Keratinocyte (primary cell): ENCODE data around the gene LACTBL1. TPM values are rescaled to one million over a fixed set of nuclear protein-coding genes. Genes with fewer than 3 reads are reported as not detected.
A peak's percentile ranks its signal among the peaks of the same experiment; 100 is the strongest.

Experiments
- DNase-seq: peaks from one replicate; pipeline ENCODE4 v3.0.0-alpha.2; 2011; ENCODE audit warnings: low read depth, missing footprints, low spot score
- FAIRE-seq: peaks from 2 replicates; lab custom pipeline; 2011; peaks lifted over from hg19 to GRCh38; lab: Jason Lieb, UNC
- H2AFZ ChIP-seq: 2 replicates; pipeline ENCODE4 v1.6.0; 2012; ENCODE audit warnings: low read length, control low read depth, inconsistent platforms; ENCODE audit not compliant: control insufficient read depth
- H3K27ac ChIP-seq: 2 replicates; pipeline ENCODE4 v1.5.1; 2011; ENCODE audit warnings: low read length; ENCODE audit not compliant: control insufficient read depth, insufficient read depth
- H3K27me3 ChIP-seq: 3 replicates; pipeline ENCODE4 v1.6.0; 2011; ENCODE audit warnings: low read length; ENCODE audit not compliant: control insufficient read depth, insufficient read depth; ENCODE audit errors: extremely low read depth
- H3K36me3 ChIP-seq, 2 experiments: 2 replicates in 1 of 2; 3 replicates in 1 of 2; pipeline ENCODE4 v1.5.1; 2011; ENCODE audit warnings: low read length in 2 of 2, mild to moderate bottlenecking in 1 of 2; ENCODE audit not compliant: control insufficient read depth in 2 of 2, insufficient read depth in 2 of 2; ENCODE audit errors: extremely low read depth in 1 of 2
- H3K4me1 ChIP-seq: 3 replicates; pipeline ENCODE4 v1.5.1; 2011; ENCODE audit warnings: low read length; ENCODE audit not compliant: control insufficient read depth, insufficient read depth; ENCODE audit errors: extremely low read depth
- H3K4me2 ChIP-seq: 3 replicates; pipeline ENCODE4 v1.6.0; 2011; ENCODE audit warnings: low read depth, low read length; ENCODE audit not compliant: control insufficient read depth, insufficient read depth; ENCODE audit errors: extremely low read depth
- H3K4me3 ChIP-seq, 3 experiments: fragments of 200-600 bp in 1 of 3; sonication (generic) in 1 of 3; 2 replicates in 2 of 3; 3 replicates in 1 of 3; pipeline ENCODE4 v1.5.1; 2011 to 2016; ENCODE audit warnings: low read length in 3 of 3, mild to moderate bottlenecking in 3 of 3, control low read depth in 2 of 3, inconsistent platforms in 1 of 3, low read depth in 1 of 3, mixed read lengths in 1 of 3, mixed run types in 1 of 3, moderate library complexity in 1 of 3; ENCODE audit not compliant: control insufficient read depth in 2 of 3, insufficient read depth in 2 of 3; ENCODE audit errors: extremely low read depth in 1 of 3
- H3K79me2 ChIP-seq: 2 replicates; pipeline ENCODE4 v1.6.0; 2012; ENCODE audit warnings: low read length; ENCODE audit not compliant: control insufficient read depth, insufficient read depth
- H3K9ac ChIP-seq: 3 replicates; pipeline ENCODE4 v1.6.0; 2011; ENCODE audit warnings: low read length; ENCODE audit not compliant: control insufficient read depth, insufficient read depth; ENCODE audit errors: extremely low read depth
- H3K9me1 ChIP-seq: 3 replicates; pipeline ENCODE4 v1.6.0; 2011; ENCODE audit warnings: low read length; ENCODE audit not compliant: control insufficient read depth, insufficient read depth; ENCODE audit errors: extremely low read depth
- H3K9me3 ChIP-seq: 2 replicates; pipeline ENCODE4 v1.5.1; 2012; ENCODE audit warnings: low read depth, low read length; ENCODE audit not compliant: control insufficient read depth
- H4K20me1 ChIP-seq: 3 replicates; pipeline ENCODE4 v1.6.0; 2011; ENCODE audit warnings: low read length; ENCODE audit not compliant: control insufficient read depth, insufficient read depth; ENCODE audit errors: extremely low read depth
- CTCF ChIP-seq, 3 experiments: IDR thresholded peaks in 1 of 3; conservative IDR thresholded peaks in 1 of 3; optimal IDR thresholded peaks in 1 of 3; 2 replicates in 2 of 3; 3 replicates in 1 of 3; pipeline versions ENCODE3 to v1.5.1; 2011; ENCODE audit warnings: low read length in 3 of 3, mild to moderate bottlenecking in 3 of 3, moderate library complexity in 2 of 3, control low read depth in 1 of 3, inconsistent platforms in 1 of 3; ENCODE audit not compliant: insufficient read depth in 2 of 3; ENCODE audit errors: extremely low read depth in 1 of 3
- EZH2 ChIP-seq: IDR thresholded peaks from one replicate; pipeline ENCODE4 v1.6.1; 2012; ENCODE audit warnings: inconsistent platforms, mild to moderate bottlenecking, low read length, moderate library complexity
- dilution Hi-C: fragments of 300-500 bp; cut with MboI; formaldehyde crosslinking; loops from one replicate; pipeline ENCODE4 v1.7.0; 2020; ENCODE audit warnings: low sequenced_read_pairs; ENCODE audit not compliant: extremely low pct_ligation_motif_present
- polyA plus RNA-seq, 5 experiments: library from polyadenylated mRNA; depleted of rRNA in 3 of 5; stranded (reverse) in 3 of 5; stranded (forward) in 1 of 5; unstranded in 1 of 5; fragments of >200 nt; gene quantifications; 1 replicate in 1 of 5; 2 replicates in 3 of 5; 3 replicates in 1 of 5; pipeline versions ENCODE4 v1.2.1 to v1.2.3, GENCODE V29; 2011 to 2012; ENCODE audit warnings: missing spikeins in 2 of 5, low read depth in 1 of 5, low replicate concordance in 1 of 5

Gene LACTBL1
- polyA plus RNA-seq, 1 donor (not counting 4 experiments of a cell fraction or from before 2014, with no cell fraction given) = not detected

- no peaks in the 10 kb centered on the region for H3K4me1 ChIP-seq
- no peak for TF ChIP-seq EZH2
- TF ChIP-seq CTCF (optimal IDR thresholded peaks at IDR 0.05 in 1 of 3, IDR thresholded peaks at IDR 0.05 in 1 of 3, conservative IDR thresholded peaks at IDR 0.05 in 1 of 3; ENCODE audit: extremely low read depth in 1 of 3, insufficient read depth in 2 of 3, low read length in 3 of 3) = no peak
- H3K9me3 ChIP-seq = no peaks in the 10 kb centered on the region
- H3K79me2 ChIP-seq = no peaks in the 10 kb centered on the region
- dilution Hi-C loops = no loop called here
- FAIRE-seq (no peak), DNase-seq (no peak)
- no peaks in the 10 kb centered on the region for H4K20me1 ChIP-seq
- no peak overlapping the region for H3K27ac ChIP-seq
- no peaks in the 10 kb centered on the region for H3K9me1 ChIP-seq
- no peaks in the 10 kb centered on the region for H3K36me3 ChIP-seq
- H3K9ac ChIP-seq = no peak overlapping the region
- no peak overlapping the region for H2AFZ ChIP-seq
- H3K4me3 ChIP-seq = no peak overlapping the region
- H3K27me3 ChIP-seq = peaks cover 33% of the 10 kb centered on the region
- H3K4me2 ChIP-seq = no peak overlapping the region
Measured at GRCh38 chr1:22953740-22954141, 18.9 kb downstream of the LACTBL1 start.

GRCh38 chr1:22953057-22953739, 19.5 kb downstream of the LACTBL1 start:
- peak; percentile 77 for TF ChIP-seq EZH2
- TF ChIP-seq CTCF (optimal IDR thresholded peaks at IDR 0.05 in 1 of 3, IDR thresholded peaks at IDR 0.05 in 1 of 3, conservative IDR thresholded peaks at IDR 0.05 in 1 of 3; ENCODE audit: extremely low read depth in 1 of 3, insufficient read depth in 2 of 3, low read length in 3 of 3) = no peak
- no peaks in the 10 kb centered on the region for H3K79me2 ChIP-seq
- no peak overlapping the region for H2AFZ ChIP-seq
- H3K36me3 ChIP-seq = no peaks in the 10 kb centered on the region
- FAIRE-seq = no peak
- H3K4me1 ChIP-seq = no peaks in the 10 kb centered on the region
- no peak for DNase-seq
- H4K20me1 ChIP-seq = no peaks in the 10 kb centered on the region
- H3K9ac ChIP-seq = no peak overlapping the region
- H3K9me3 ChIP-seq = no peaks in the 10 kb centered on the region
- H3K9me1 ChIP-seq = no peaks in the 10 kb centered on the region
- H3K4me3 ChIP-seq = no peak overlapping the region
- no peak overlapping the region for H3K4me2 ChIP-seq
- no peak overlapping the region for H3K27ac ChIP-seq
- dilution Hi-C loops = no loop called here
- peaks cover 33% of the 10 kb centered on the region for H3K27me3 ChIP-seq
